Natural killer cell (primary cell): Measurements from ENCODE around the gene CEACAM7. TPM values are rescaled to one million over a fixed set of nuclear protein-coding genes. Genes with fewer than 3 reads are reported as not detected.
A peak's percentile ranks its signal among the peaks of the same experiment; 100 is the strongest.

ENCODE experiments used
- ATAC-seq, 3 donors: fragments of 150-1000 bp in 2 of 3; fragments of 200-7000 bp in 1 of 3; cut with Tn5 transposase; 1 replicate in 1 of 3; 2 replicates in 2 of 3; pipeline ENCODE4 v1.10.0; 2021; ENCODE audit warnings: mild to moderate bottlenecking in 2 of 3, moderate library complexity in 2 of 3
- DNase-seq, 2 donors: peaks; one replicate each; pipeline versions ENCODE4 v3.0.0 to v3.0.0-alpha.2; 2013 to 2021; ENCODE audit warnings: mixed read lengths in 1 of 2
- H3K27ac ChIP-seq: one replicate; pipeline ENCODE4 v1.5.1; 2013; ENCODE audit warnings: mild to moderate bottlenecking, low read length
- H3K27me3 ChIP-seq: one replicate; pipeline ENCODE4 v1.6.1; 2013; ENCODE audit warnings: low read length; ENCODE audit not compliant: control insufficient read depth, insufficient read depth
- H3K36me3 ChIP-seq: one replicate; pipeline ENCODE4 v1.6.1; 2013; ENCODE audit warnings: low read length; ENCODE audit not compliant: control insufficient read depth, insufficient read depth
- H3K4me1 ChIP-seq: one replicate; pipeline ENCODE4 v1.6.1; 2013; ENCODE audit warnings: low read length; ENCODE audit not compliant: control insufficient read depth, insufficient read depth
- H3K4me3 ChIP-seq: one replicate; pipeline ENCODE4 v1.5.1; 2013; ENCODE audit warnings: low read length
- H3K9me3 ChIP-seq: one replicate; pipeline ENCODE4 v1.6.1; 2013; ENCODE audit warnings: low read length; ENCODE audit not compliant: control insufficient read depth, insufficient read depth
- H3K27ac Mint-ChIP-seq, 2 donors: one replicate each; pipeline ENCODE4 v1.8.0; 2022; ENCODE audit warnings: mild to moderate bottlenecking in 2 of 2, mixed read lengths in 2 of 2, moderate library complexity in 1 of 2
- H3K27me3 Mint-ChIP-seq, 2 donors: one replicate each; pipeline ENCODE4 v1.8.0; 2022; ENCODE audit warnings: low read depth in 2 of 2, mixed read lengths in 2 of 2
- H3K36me3 Mint-ChIP-seq: one replicate; pipeline ENCODE4 v1.8.0; 2022; ENCODE audit warnings: mixed read lengths
- H3K4me1 Mint-ChIP-seq, 2 donors: one replicate each; pipeline ENCODE4 v1.8.0; 2022; ENCODE audit warnings: mixed read lengths in 2 of 2
- H3K4me3 Mint-ChIP-seq: one replicate; pipeline ENCODE4 v1.8.0; 2022; ENCODE audit warnings: mild to moderate bottlenecking, moderate library complexity, mixed read lengths
- H3K9me3 Mint-ChIP-seq, 2 donors: one replicate each; pipeline ENCODE4 v1.8.0; 2022; ENCODE audit warnings: mixed read lengths in 2 of 2
- WGBS: methylation state at CpG from one replicate; pipeline ENCODE4 v1.1.7; 2013; ENCODE audit warnings: missing lambda C conversion rate; ENCODE audit not compliant: insufficient coverage; 5-methylcytosine and 5-hydroxymethylcytosine counted together
- intact Hi-C: fragments of 100-400 bp; cut with micrococcal nuclease; formaldehyde crosslinking; loops from one replicate; pipeline ENCODE4 v1.14.2; 2022
- total RNA-seq, 4 donors: library from RNA; stranded (reverse); fragments of 120-200 nt in 1 of 4; gene quantifications; one replicate each; pipeline versions ENCODE4 v1.2.3 to v1.2.4, GENCODE V29; 2013 to 2022
- TF ChIP-seq, protein P1 (sequence below): fragments of 200-600 bp; IDR thresholded peaks from one replicate; pipeline ENCODE4 v1.8.0; 2022; ENCODE audit warnings: antibody characterized with exemption

CEACAM7 gene
- total RNA-seq, 3 donors from 2014 or later (not counting 1 experiment from before 2014, with no cell fraction given): not detected

DNA sequence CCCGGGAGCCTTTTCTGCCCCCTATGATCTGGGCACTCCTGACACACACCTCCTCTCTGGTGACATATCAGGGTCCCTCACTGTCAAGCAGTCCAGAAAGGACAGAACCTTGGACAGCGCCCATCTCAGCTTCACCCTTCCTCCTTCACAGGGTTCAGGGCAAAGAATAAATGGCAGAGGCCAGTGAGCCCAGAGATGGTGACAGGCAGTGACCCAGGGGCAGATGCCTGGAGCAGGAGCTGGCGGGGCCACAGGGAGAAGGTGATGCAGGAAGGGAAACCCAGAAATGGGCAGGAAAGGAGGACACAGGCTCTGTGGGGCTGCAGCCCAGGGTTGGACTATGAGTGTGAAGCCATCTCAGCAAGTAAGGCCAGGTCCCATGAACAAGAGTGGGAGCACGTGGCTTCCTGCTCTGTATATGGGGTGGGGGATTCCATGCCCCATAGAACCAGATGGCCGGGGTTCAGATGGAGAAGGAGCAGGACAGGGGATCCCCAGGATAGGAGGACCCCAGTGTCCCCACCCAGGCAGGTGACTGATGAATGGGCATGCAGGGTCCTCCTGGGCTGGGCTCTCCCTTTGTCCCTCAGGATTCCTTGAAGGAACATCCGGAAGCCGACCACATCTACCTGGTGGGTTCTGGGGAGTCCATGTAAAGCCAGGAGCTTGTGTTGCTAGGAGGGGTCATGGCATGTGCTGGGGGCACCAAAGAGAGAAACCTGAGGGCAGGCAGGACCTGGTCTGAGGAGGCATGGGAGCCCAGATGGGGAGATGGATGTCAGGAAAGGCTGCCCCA, 8.5 kb upstream of the CEACAM7 start:
- peaks cover 0 to 6% of the 10 kb centered on the region in 2 donors for H3K9me3 Mint-ChIP-seq
- Histone ChIP-seq H3K4me1 (no peaks in the 10 kb centered on the region), H3K36me3 (no peaks in the 10 kb centered on the region), H3K4me3 (no peak overlapping the region), H3K27ac (no peak overlapping the region), H3K9me3 (no peaks in the 10 kb centered on the region), H3K27me3 (no peaks in the 10 kb centered on the region)
- 75% methylated on average over 6 of the region's 7 CpGs for WGBS
- intact Hi-C loops: no loop called here
- H3K27me3 Mint-ChIP-seq: peaks cover 20 to 30% of the 10 kb centered on the region in 2 donors
- ATAC-seq (no peak), DNase-seq (peak; percentile 11 to 20)
- no peak overlapping the region for H3K27ac Mint-ChIP-seq
- TF ChIP-seq, protein P1, sequence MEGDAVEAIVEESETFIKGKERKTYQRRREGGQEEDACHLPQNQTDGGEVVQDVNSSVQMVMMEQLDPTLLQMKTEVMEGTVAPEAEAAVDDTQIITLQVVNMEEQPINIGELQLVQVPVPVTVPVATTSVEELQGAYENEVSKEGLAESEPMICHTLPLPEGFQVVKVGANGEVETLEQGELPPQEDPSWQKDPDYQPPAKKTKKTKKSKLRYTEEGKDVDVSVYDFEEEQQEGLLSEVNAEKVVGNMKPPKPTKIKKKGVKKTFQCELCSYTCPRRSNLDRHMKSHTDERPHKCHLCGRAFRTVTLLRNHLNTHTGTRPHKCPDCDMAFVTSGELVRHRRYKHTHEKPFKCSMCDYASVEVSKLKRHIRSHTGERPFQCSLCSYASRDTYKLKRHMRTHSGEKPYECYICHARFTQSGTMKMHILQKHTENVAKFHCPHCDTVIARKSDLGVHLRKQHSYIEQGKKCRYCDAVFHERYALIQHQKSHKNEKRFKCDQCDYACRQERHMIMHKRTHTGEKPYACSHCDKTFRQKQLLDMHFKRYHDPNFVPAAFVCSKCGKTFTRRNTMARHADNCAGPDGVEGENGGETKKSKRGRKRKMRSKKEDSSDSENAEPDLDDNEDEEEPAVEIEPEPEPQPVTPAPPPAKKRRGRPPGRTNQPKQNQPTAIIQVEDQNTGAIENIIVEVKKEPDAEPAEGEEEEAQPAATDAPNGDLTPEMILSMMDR: no peak
- peaks cover 10% of the 10 kb centered on the region for H3K36me3 Mint-ChIP-seq
- peaks cover 0 to under 1% of the 10 kb centered on the region in 2 donors for H3K4me1 Mint-ChIP-seq
- no peak overlapping the region for H3K4me3 Mint-ChIP-seq

DNA sequence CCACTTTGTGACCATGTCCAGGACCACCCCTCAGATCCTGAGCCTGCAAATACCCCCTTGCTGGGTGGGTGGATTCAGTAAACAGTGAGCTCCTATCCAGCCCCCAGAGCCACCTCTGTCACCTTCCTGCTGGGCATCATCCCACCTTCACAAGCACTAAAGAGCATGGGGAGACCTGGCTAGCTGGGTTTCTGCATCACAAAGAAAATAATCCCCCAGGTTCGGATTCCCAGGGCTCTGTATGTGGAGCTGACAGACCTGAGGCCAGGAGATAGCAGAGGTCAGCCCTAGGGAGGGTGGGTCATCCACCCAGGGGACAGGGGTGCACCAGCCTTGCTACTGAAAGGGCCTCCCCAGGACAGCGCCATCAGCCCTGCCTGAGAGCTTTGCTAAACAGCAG, 7.7 kb upstream of the CEACAM7 start:
- intact Hi-C loops: no loop called here
- 82% methylated on average over 2 of the region's 2 CpGs for WGBS
- Mint-ChIP-seq H3K9me3 (peaks cover 0 to 6% of the 10 kb centered on the region in 2 donors), H3K4me3 (no peak overlapping the region), H3K27me3 (peaks cover 28 to 38% of the 10 kb centered on the region in 2 donors), H3K4me1 (peaks cover 0 to 7% of the 10 kb centered on the region in 2 donors), H3K27ac (no peak overlapping the region), H3K36me3 (peaks cover 10% of the 10 kb centered on the region)
- no peak overlapping the region for H3K4me3 ChIP-seq
- H3K4me1 ChIP-seq: no peaks in the 10 kb centered on the region
- DNase-seq (peak in 1 of 2 donors; percentile 6), ATAC-seq (no peak)
- no peaks in the 10 kb centered on the region for H3K9me3 ChIP-seq
- no peak overlapping the region for H3K27ac ChIP-seq
- no peaks in the 10 kb centered on the region for H3K27me3 ChIP-seq
- TF ChIP-seq, protein P1: no peak
- no peaks in the 10 kb centered on the region for H3K36me3 ChIP-seq

DNA sequence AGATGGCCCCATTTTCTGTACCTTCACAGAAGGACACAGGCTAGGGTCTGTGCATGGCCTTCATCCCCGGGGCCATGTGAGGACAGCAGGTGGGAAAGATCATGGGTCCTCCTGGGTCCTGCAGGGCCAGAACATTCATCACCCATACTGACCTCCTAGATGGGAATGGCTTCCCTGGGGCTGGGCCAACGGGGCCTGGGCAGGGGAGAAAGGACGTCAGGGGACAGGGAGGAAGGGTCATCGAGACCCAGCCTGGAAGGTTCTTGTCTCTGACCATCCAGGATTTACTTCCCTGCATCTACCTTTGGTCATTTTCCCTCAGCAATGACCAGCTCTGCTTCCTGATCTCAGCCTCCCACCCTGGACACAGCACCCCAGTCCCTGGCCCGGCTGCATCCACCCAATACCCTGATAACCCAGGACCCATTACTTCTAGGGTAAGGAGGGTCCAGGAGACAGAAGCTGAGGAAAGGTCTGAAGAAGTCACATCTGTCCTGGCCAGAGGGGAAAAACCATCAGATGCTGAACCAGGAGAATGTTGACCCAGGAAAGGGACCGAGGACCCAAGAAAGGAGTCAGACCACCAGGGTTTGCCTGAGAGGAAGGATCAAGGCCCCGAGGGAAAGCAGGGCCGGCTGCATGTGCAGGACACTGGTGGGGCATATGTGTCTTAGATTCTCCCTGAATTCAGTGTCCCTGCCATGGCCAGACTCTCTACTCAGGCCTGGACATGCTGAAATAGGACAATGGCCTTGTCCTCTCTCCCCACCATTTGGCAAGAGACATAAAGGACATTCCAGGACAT, 7.0 kb upstream of the CEACAM7 start:
- no peak overlapping the region for H3K27ac ChIP-seq
- Mint-ChIP-seq H3K9me3 (peaks cover 0 to 6% of the 10 kb centered on the region in 2 donors), H3K27me3 (peaks cover 28 to 38% of the 10 kb centered on the region in 2 donors), H3K27ac (no peak overlapping the region), H3K4me3 (no peak overlapping the region), H3K36me3 (peaks cover 10% of the 10 kb centered on the region), H3K4me1 (peaks cover 0 to 7% of the 10 kb centered on the region in 2 donors)
- H3K9me3 ChIP-seq: no peaks in the 10 kb centered on the region
- intact Hi-C loops: no loop called here
- ATAC-seq (no peak), DNase-seq (peak in 1 of 2 donors; percentile 4)
- H3K4me1 ChIP-seq: no peaks in the 10 kb centered on the region
- no peaks in the 10 kb centered on the region for H3K27me3 ChIP-seq
- WGBS: 81% methylated on average over 7 of the region's 8 CpGs
- no peak overlapping the region for H3K4me3 ChIP-seq
- TF ChIP-seq, protein P1: no peak
- H3K36me3 ChIP-seq: no peaks in the 10 kb centered on the region
